ENCODE measurements around the gene CNTN1.

CNTN1 gene

GRCh38 chr12:40917561-40917960 is 225.3 kb downstream of the CNTN1 start (continued):
- no peak for TF ChIP-seq ZNF37A (tag by site-specific recombination; IDR thresholded peaks at IDR 0.05)

GRCh38 chr12:40921563-40922163 is 229.4 kb downstream of the CNTN1 start:
- CTCF ChIA-PET, result interaction anchor here (0.6 to 2.7 kb wide), 11 partner anchors 8 to 597 kb away, joined by 3 to 15 read pairs (median 3); no protein-coding TSS in a partner anchor
- POLR2A ChIA-PET, result no interaction called here
- no peak overlapping the region for H3K4me3 ChIP-seq (ENCODE audit: low read depth, low read length)
- H3K4me1 ChIP-seq (ENCODE audit: control insufficient read depth, insufficient read depth, low read length), result no peaks in the 10 kb centered on the region
- H3K9me3 ChIP-seq (ENCODE audit: control insufficient read depth, insufficient read depth, low read depth, low read length), result no peaks in the 10 kb centered on the region
- H3K27ac ChIP-seq (ENCODE audit: extremely low read depth, low read depth, low read length), result no peak overlapping the region
- no peaks in the 10 kb centered on the region for H3K36me3 ChIP-seq (ENCODE audit: control insufficient read depth in 2 of 2, insufficient read depth in 1 of 2, low read length in 2 of 2)
- peak; percentile 70 for TF ChIP-seq ZNF654 (tag by site-specific recombination; IDR thresholded peaks at IDR 0.05; ENCODE audit: low read depth)
- TF ChIP-seq, protein P1, sequence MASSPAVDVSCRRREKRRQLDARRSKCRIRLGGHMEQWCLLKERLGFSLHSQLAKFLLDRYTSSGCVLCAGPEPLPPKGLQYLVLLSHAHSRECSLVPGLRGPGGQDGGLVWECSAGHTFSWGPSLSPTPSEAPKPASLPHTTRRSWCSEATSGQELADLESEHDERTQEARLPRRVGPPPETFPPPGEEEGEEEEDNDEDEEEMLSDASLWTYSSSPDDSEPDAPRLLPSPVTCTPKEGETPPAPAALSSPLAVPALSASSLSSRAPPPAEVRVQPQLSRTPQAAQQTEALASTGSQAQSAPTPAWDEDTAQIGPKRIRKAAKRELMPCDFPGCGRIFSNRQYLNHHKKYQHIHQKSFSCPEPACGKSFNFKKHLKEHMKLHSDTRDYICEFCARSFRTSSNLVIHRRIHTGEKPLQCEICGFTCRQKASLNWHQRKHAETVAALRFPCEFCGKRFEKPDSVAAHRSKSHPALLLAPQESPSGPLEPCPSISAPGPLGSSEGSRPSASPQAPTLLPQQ (tag by site-specific recombination; IDR thresholded peaks at IDR 0.05), result no peak
- TF ChIP-seq HOXA7 (CRISPR knock-in tag; IDR thresholded peaks at IDR 0.05; ENCODE audit: borderline replicate concordance), result no peak
- no peak for TF ChIP-seq ZSCAN23 (tag by site-specific recombination; IDR thresholded peaks at IDR 0.05)
- TF ChIP-seq, protein P2, sequence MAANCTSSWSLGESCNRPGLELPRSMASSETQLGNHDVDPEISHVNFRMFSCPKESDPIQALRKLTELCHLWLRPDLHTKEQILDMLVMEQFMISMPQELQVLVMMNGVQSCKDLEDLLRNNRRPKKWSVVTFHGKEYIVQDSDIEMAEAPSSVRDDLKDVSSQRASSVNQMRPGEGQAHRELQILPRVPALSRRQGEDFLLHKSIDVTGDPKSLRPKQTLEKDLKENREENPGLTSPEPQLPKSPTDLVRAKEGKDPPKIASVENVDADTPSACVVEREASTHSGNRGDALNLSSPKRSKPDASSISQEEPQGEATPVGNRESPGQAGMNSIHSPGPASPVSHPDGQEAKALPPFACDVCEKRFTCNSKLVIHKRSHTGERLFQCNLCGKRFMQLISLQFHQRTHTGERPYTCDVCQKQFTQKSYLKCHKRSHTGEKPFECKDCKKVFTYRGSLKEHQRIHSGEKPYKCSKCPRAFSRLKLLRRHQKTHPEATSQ (tag by site-specific recombination; IDR thresholded peaks at IDR 0.05), result no peak
- 0 out of 2 replicates have a peak, but pooled peaks have one; percentile 25 for TF ChIP-seq ZNF558 (tag by site-specific recombination; IDR thresholded peaks at IDR 0.05)
- TF ChIP-seq ZNF121 (tag by site-specific recombination; IDR thresholded peaks at IDR 0.05), result no peak
- TF ChIP-seq, protein P3, sequence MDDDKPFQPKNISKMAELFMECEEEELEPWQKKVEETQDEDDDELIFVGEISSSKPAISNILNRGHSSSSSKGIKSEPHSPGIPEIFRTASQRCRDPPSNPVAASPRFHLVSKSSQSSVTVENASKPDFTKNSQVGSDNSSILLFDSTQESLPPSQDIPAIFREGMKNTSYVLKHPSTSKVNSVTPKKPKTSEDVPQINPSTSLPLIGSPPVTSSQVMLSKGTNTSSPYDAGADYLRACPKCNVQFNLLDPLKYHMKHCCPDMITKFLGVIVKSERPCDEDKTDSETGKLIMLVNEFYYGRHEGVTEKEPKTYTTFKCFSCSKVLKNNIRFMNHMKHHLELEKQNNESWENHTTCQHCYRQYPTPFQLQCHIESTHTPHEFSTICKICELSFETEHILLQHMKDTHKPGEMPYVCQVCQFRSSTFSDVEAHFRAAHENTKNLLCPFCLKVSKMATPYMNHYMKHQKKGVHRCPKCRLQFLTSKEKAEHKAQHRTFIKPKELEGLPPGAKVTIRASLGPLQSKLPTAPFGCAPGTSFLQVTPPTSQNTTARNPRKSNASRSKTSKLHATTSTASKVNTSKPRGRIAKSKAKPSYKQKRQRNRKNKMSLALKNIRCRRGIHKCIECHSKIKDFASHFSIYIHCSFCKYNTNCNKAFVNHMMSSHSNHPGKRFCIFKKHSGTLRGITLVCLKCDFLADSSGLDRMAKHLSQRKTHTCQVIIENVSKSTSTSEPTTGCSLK (tag by site-specific recombination; IDR thresholded peaks at IDR 0.05), result no peak
- TF ChIP-seq ZNF23 (tag by site-specific recombination; IDR thresholded peaks at IDR 0.05; ENCODE audit: borderline replicate concordance), result no peak
- no peak for TF ChIP-seq ZNF433 (tag by site-specific recombination; IDR thresholded peaks at IDR 0.05; ENCODE audit: low read depth)

DNA sequence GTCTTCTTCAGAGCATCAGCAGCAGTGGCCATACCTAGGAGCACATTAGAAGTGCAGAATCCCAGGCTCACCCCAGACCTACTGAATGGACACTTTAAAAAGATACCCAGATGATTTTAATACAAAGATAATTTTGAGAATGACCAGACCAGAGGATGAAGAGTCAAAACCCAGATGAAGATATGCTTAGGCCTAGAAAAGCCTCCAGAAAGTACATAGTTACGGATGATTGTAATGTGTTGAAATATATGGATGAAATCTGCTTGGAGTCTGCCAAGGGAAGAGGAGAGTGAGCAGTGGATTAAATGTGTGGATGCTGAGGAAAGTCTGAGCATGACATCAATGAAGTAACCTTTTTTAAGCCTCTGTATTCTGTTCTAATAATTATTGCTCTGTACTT is 245.7 kb downstream of the CNTN1 start:
- H3K4me1 ChIP-seq (ENCODE audit: control insufficient read depth, insufficient read depth, low read length), result no peaks in the 10 kb centered on the region
- H3K27ac ChIP-seq (ENCODE audit: extremely low read depth, low read depth, low read length), result no peak overlapping the region
- ChIA-PET CTCF (no interaction called here), POLR2A (no interaction called here)
- no peaks in the 10 kb centered on the region for H3K9me3 ChIP-seq (ENCODE audit: control insufficient read depth, insufficient read depth, low read depth, low read length)
- no peaks in the 10 kb centered on the region for H3K36me3 ChIP-seq (ENCODE audit: control insufficient read depth in 2 of 2, insufficient read depth in 1 of 2, low read length in 2 of 2)
- no peak for TF ChIP-seq INSM2 (tag by site-specific recombination; IDR thresholded peaks at IDR 0.05)
- no peak for TF ChIP-seq ZNF404 (tag by site-specific recombination; IDR thresholded peaks at IDR 0.05)
- TF ChIP-seq TRIM28 (IDR thresholded peaks at IDR 0.05; ENCODE audit: borderline replicate concordance, low read length), result no peak
- H3K4me3 ChIP-seq (ENCODE audit: low read depth, low read length), result no peak overlapping the region

All from HEK293 (cell line).